ENCODE measurements around the gene CEP295NL. TPM values are rescaled to one million over a fixed set of nuclear protein-coding genes. Genes with fewer than 3 reads are reported as not detected.
"Not testable (repeated sequence)": the region's sequence is repeated elsewhere in the genome, so short reads cannot be mapped to it uniquely, and the experiment has no call there.

Gene CEP295NL
- total RNA-seq, 2 donors from 2014 or later, result 1.3 to 3.1 TPM

DNA sequence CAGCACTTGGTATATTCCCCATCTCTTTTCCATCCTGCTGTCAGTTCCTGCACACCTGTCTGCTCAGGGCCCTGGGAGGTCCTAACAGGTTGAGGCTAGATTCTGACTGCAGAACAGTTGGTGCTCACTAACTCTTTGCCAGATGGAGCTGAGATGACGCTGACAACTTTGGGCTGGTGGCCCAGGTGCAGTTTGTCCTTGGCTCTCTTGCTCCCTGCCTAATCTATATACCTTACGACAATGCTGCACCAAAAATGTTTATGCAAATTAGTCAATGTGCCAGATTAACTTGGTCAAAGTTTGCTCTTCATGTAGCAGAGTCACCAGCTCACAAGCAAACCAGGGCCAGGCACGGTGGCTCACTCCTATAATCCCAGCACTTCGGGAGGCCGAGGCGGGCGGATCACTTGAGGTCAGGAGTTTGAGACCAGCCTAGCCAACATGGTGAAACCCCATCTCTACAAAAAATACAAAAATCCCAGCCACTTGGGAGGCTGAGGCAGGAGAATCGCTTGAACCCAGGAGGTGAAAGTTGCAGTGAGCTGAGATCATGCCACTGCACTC, 26.0 kb downstream of the CEP295NL start:
- peak; percentile 84 for ATAC-seq
- WGBS, 2 donors, result 22 to 35% methylated on average over 8 of the region's 8 CpGs
- H3K4me3 ChIP-seq; H3K9me3 ChIP-seq; intact Hi-C loops (cut with DNase I); H3K36me3 ChIP-seq (replicated peaks in 1 of 2; ENCODE audit: insufficient read depth in 1 of 2, low read depth in 2 of 2); H3K27me3 ChIP-seq: not testable (repeated sequence)
- Histone ChIP-seq H3K27ac (peak overlapping the region; percentile 71 to 85 (median 80)), H3K4me1 (peaks cover 61% of the 10 kb centered on the region)
- peak; percentile 18 to 87 (median 73) for TF ChIP-seq POLR2A (IDR thresholded peaks at IDR 0.05)
- DNase-seq, result peak; percentile 80 to 94 (median 90)

DNA sequence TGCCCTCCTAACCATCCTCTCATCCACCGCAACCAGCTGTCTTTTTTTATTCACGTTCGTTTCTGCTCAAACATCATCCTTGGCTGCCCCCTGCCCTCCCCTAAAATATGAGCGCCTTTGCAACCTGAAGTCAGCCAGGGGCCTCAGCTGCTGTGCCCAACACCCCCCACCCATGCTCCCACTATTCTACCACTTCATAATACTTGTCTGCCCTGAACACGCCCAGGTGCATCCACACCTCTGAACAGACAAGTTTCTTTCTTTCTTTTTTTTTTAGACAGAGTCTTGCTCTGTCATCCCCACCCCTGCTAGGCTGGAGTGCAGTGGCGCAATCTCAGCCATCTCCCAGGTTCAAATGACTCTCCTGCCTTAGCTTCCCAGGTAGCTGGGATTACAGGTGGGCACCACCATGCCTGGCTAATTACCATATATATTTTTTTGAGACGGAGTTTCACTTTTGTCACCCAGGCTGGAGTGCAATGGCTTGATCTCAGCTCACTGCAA, 26.9 kb downstream of the CEP295NL start:
- intact Hi-C loops (cut with DNase I), result no loop called here
- H3K27ac ChIP-seq, result peak overlapping the region in 3 of 4 donors; percentile 71 to 85 (median 84)
- 53 to 73% methylated on average over 7 of the region's 7 CpGs for WGBS, 2 donors
- no peak for ATAC-seq
- TF ChIP-seq, protein P1, sequence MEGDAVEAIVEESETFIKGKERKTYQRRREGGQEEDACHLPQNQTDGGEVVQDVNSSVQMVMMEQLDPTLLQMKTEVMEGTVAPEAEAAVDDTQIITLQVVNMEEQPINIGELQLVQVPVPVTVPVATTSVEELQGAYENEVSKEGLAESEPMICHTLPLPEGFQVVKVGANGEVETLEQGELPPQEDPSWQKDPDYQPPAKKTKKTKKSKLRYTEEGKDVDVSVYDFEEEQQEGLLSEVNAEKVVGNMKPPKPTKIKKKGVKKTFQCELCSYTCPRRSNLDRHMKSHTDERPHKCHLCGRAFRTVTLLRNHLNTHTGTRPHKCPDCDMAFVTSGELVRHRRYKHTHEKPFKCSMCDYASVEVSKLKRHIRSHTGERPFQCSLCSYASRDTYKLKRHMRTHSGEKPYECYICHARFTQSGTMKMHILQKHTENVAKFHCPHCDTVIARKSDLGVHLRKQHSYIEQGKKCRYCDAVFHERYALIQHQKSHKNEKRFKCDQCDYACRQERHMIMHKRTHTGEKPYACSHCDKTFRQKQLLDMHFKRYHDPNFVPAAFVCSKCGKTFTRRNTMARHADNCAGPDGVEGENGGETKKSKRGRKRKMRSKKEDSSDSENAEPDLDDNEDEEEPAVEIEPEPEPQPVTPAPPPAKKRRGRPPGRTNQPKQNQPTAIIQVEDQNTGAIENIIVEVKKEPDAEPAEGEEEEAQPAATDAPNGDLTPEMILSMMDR (IDR thresholded peaks at IDR 0.05), result no peak
- no peak for TF ChIP-seq POLR2A (IDR thresholded peaks at IDR 0.05)
- H3K4me3 ChIP-seq, result no peak overlapping the region
- no peak for DNase-seq
- H3K4me1 ChIP-seq, result peaks cover 61% of the 10 kb centered on the region
- no peaks in the 10 kb centered on the region for H3K27me3 ChIP-seq
- H3K36me3 ChIP-seq (replicated peaks in 1 of 2; ENCODE audit: insufficient read depth in 1 of 2, low read depth in 2 of 2), result no peaks in the 10 kb centered on the region
- H3K9me3 ChIP-seq, result no peaks in the 10 kb centered on the region

DNA sequence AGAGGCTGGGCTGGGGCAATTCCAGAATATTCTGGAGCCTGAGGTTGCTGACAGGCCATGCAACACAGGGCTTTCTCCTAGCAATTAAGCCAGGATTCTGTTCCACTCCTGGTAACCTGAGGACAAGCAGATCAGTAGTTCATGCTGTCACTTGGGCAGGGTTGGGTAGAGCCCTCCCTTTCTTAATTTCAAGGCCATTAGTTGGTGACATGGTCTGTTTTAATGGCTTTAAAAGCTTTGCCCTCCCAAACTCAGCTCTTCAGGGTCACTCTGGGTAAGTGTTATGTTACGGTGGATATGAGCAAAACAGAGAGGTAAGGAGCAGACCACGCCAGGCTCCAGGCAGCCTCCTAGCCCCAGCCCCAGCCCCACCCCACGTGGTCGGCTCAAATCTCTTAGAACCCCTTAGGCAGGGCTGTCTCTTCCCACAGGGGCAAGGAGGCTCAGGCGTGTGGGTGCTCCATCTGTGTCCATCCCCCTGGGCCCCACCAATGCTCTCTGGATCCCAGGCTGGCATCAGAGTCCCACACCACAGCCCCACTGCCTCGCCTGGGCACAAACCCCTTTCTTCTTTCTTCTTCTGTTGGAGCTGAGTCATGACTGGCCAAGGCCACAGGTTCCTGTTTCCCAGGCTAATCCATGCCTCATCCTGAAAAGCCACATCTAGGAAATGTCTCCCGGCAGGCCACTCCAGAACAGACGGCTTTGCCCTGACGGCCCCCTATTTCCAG, 27.5 kb downstream of the CEP295NL start:
- H3K4me3 ChIP-seq, result no peak overlapping the region
- DNase-seq (peak; percentile 37 to 80 (median 70)), ATAC-seq (no peak)
- intact Hi-C loops (cut with DNase I), result no loop called here
- TF ChIP-seq, protein P1 (IDR thresholded peaks at IDR 0.05), result no peak
- TF ChIP-seq POLR2A (IDR thresholded peaks at IDR 0.05), result no peak
- no peaks in the 10 kb centered on the region for H3K9me3 ChIP-seq
- H3K27me3 ChIP-seq, result no peaks in the 10 kb centered on the region
- peak overlapping the region; percentile 71 to 85 (median 84) for H3K27ac ChIP-seq
- H3K36me3 ChIP-seq (replicated peaks in 1 of 2; ENCODE audit: insufficient read depth in 1 of 2, low read depth in 2 of 2), result peaks cover 0 to 4% of the 10 kb centered on the region in 2 donors
- H3K4me1 ChIP-seq, result peaks cover 61% of the 10 kb centered on the region
- 51 to 70% methylated on average over 9 of the region's 9 CpGs for WGBS, 2 donors

DNA sequence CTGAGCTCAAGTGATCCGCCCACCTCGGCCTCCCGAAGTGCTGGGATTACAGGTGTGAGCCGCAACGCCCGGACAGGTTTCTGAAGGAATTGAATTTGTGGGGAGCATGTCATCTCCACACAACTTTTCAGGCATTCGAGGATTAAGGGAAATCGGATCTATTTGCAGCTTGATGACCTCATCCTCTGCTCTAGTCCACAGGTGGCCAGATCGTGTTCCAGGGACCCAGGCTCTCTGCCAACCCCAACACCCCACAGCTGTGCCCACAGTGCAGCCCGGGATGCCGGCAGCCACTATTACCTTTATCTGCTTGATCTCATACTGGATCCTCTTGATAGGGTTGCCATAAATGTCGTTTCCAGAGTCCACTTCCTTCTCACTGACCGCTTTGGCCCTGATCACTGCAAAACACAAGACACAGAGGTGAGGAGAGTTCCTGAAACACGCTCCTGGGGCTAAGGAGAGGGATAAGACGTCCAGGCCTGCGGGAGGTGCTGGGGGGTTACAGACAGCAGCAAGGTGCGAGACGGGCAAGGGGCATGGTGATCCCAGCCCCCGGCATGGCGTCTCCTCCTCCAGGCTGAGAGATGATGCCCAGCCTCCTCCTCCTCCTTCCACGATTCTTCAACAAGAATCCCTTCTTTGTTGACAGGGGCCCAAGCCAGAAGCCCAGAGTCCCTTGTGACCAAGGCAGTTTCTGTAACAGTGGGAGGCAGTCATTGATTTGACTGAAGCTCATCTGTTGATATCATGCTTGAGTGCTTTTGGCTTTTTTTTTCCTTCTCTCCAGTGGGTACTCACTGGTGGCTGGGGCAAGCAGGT, 29.3 kb downstream of the CEP295NL start:
- H3K9me3 ChIP-seq, result no peaks in the 10 kb centered on the region
- no peak overlapping the region for H3K4me3 ChIP-seq
- TF ChIP-seq, protein P1 (IDR thresholded peaks at IDR 0.05), result no peak
- TF ChIP-seq POLR2A (IDR thresholded peaks at IDR 0.05), result no peak
- ATAC-seq (peak; percentile 78), DNase-seq (peak; percentile 84 to 94 (median 92))
- H3K27me3 ChIP-seq, result no peaks in the 10 kb centered on the region
- H3K36me3 ChIP-seq (replicated peaks in 1 of 2; ENCODE audit: insufficient read depth in 1 of 2, low read depth in 2 of 2), result peaks cover 0 to 7% of the 10 kb centered on the region in 2 donors
- intact Hi-C loops (cut with DNase I), result no loop called here
- H3K4me1 ChIP-seq, result peaks cover 47% of the 10 kb centered on the region
- WGBS, 2 donors, result 63 to 64% methylated on average over 12 to 21 of the region's 21 CpGs
- H3K27ac ChIP-seq, result peak overlapping the region; percentile 61 to 75 (median 66)

DNA sequence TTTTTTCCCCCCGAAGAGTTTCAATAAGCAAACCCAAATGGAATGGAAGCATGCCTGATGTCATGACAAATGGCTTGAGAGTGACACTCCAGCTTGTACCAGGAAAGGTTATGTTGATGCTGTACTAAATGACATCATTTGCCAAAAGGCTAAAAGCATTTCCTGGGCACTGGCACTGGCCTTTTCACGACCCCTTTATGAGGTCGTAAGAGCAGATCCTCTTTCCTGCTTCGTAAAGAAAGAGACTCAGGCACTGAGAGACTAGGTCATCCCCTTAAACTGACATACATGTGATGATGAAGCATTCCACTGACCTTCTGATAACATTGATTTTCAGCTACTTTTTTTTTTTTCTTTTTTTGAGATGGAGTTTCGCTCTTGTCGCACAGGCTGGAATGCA, 30.5 kb downstream of the CEP295NL start:
- Histone ChIP-seq H3K4me3 (no peak overlapping the region), H3K9me3 (no peaks in the 10 kb centered on the region), H3K36me3 (replicated peaks in 1 of 2; ENCODE audit: insufficient read depth in 1 of 2, low read depth in 2 of 2) (peaks cover 0 to 7% of the 10 kb centered on the region in 2 donors), H3K27me3 (no peaks in the 10 kb centered on the region), H3K4me1 (peaks cover 41% of the 10 kb centered on the region), H3K27ac (no peak overlapping the region)
- WGBS, 2 donors, result 87 to 88% methylated on average over 6 of the region's 6 CpGs
- no peak for TF ChIP-seq POLR2A (IDR thresholded peaks at IDR 0.05)
- TF ChIP-seq, protein P1 (IDR thresholded peaks at IDR 0.05), result no peak
- intact Hi-C loops (cut with DNase I), result no loop called here
- ATAC-seq (no peak), DNase-seq (no peak)
